Gastrocnemius medialis (tissue), 4 donors: ENCODE results near the gene RSBN1. TPM values are rescaled to one million over a fixed set of nuclear protein-coding genes. Genes with fewer than 3 reads are reported as not detected.

Experiments used
- ATAC-seq, 2 donors: fragments of 150-250 bp; one replicate each; pipeline ENCODE4 v1.9.1; 2016
- DNase-seq, 2 donors: peaks; one replicate each; pipeline ENCODE4 v3.0.0-alpha.2; 2019
- H3K27ac ChIP-seq, 4 donors: fragments of 200-600 bp; sonication (generic); 1 replicate in 1 of 4; 2 replicates in 3 of 4; pipeline ENCODE4 v1.5.1; 2016 to 2018; ENCODE audit warnings: mild to moderate bottlenecking in 2 of 4, moderate library complexity in 1 of 4
- H3K27me3 ChIP-seq, 3 donors: fragments of 200-600 bp; sonication (generic) in 2 of 3; 1 replicate in 1 of 3; 2 replicates in 2 of 3; pipeline versions ENCODE4 v1.5.1 to v1.6.0; 2016 to 2019; ENCODE audit warnings: mild to moderate bottlenecking in 1 of 3, moderate library complexity in 1 of 3
- H3K36me3 ChIP-seq, 2 donors: fragments of 200-600 bp; sonication (generic) in 1 of 2; one replicate each; pipeline ENCODE4 v1.5.1; 2017 to 2018
- H3K4me1 ChIP-seq, 2 donors: fragments of 200-600 bp; sonication (generic) in 1 of 2; one replicate each; pipeline ENCODE4 v1.5.1; 2016 to 2017; ENCODE audit warnings: mild to moderate bottlenecking in 2 of 2
- H3K4me3 ChIP-seq, 4 donors: fragments of 200-600 bp; sonication (generic) in 3 of 4; 1 replicate in 1 of 4; 2 replicates in 3 of 4; pipeline ENCODE4 v1.5.1; 2016 to 2019; ENCODE audit warnings: mild to moderate bottlenecking in 2 of 4
- H3K9me3 ChIP-seq, 3 donors: fragments of 200-600 bp; sonication (generic) in 2 of 3; 1 replicate in 1 of 3; 2 replicates in 2 of 3; pipeline ENCODE4 v1.5.1; 2016 to 2019
- POLR2A ChIP-seq, 2 donors: fragments of 450-650 bp; IDR thresholded peaks; one replicate each; pipeline ENCODE4 v1.6.1; 2017; ENCODE audit warnings: antibody characterized with exemption in 2 of 2, mild to moderate bottlenecking in 2 of 2, moderate library complexity in 2 of 2
- in situ Hi-C, 4 donors: fragments of 200-750 bp; cut with MboI; loops; one replicate each; pipeline versions ENCODE4 v1.15.0 to v1.8.0; 2017; ENCODE audit warnings: low sequenced_read_pairs in 4 of 4
- intact Hi-C: fragments of 100-400 bp; cut with DNase I; formaldehyde crosslinking; loops from one replicate; pipeline ENCODE4 v1.15.1; 2023; ENCODE audit warnings: low total_unique reads
- total RNA-seq, 4 donors: library from RNA; depleted of rRNA; stranded (reverse); fragments of >200 nt; gene quantifications; one replicate each; pipeline versions ENCODE4 v1.1.0 to v1.2.3, GENCODE V29; 2016
- TF ChIP-seq, protein P1 (sequence below), 5 experiments: fragments of 450-650 bp in 3 of 5; fragments of 200-600 bp in 2 of 5; sonication (generic) in 2 of 5; IDR thresholded peaks in 4 of 5; conservative IDR thresholded peaks in 1 of 5; 1 replicate in 4 of 5; 2 replicates in 1 of 5; pipeline ENCODE4 v1.5.1; 2016 to 2019; ENCODE audit warnings: antibody characterized with exemption in 5 of 5, mild to moderate bottlenecking in 3 of 5, moderate library complexity in 3 of 5

Gene RSBN1
- total RNA-seq, 4 donors from 2014 or later = 9.9 to 24.8 (median 24.0) TPM

GRCh38 chr1:113763661-113764060, 48.6 kb downstream of the RSBN1 start:
- H3K27me3 ChIP-seq = no peaks in the 10 kb centered on the region
- H3K4me3 ChIP-seq = no peak overlapping the region
- DNase-seq (no peak), ATAC-seq (no peak)
- H3K36me3 ChIP-seq = peaks cover 0 to 46% of the 10 kb centered on the region in 2 donors
- in situ Hi-C loops = no loop called here
- no peaks in the 10 kb centered on the region for H3K9me3 ChIP-seq
- peaks cover 6 to 9% of the 10 kb centered on the region in 2 donors for H3K4me1 ChIP-seq
- no peak overlapping the region for H3K27ac ChIP-seq
- intact Hi-C loops = no loop called here
- TF ChIP-seq, protein P1, sequence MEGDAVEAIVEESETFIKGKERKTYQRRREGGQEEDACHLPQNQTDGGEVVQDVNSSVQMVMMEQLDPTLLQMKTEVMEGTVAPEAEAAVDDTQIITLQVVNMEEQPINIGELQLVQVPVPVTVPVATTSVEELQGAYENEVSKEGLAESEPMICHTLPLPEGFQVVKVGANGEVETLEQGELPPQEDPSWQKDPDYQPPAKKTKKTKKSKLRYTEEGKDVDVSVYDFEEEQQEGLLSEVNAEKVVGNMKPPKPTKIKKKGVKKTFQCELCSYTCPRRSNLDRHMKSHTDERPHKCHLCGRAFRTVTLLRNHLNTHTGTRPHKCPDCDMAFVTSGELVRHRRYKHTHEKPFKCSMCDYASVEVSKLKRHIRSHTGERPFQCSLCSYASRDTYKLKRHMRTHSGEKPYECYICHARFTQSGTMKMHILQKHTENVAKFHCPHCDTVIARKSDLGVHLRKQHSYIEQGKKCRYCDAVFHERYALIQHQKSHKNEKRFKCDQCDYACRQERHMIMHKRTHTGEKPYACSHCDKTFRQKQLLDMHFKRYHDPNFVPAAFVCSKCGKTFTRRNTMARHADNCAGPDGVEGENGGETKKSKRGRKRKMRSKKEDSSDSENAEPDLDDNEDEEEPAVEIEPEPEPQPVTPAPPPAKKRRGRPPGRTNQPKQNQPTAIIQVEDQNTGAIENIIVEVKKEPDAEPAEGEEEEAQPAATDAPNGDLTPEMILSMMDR (IDR thresholded peaks at IDR 0.05 in 4 of 5, conservative IDR thresholded peaks at IDR 0.05 in 1 of 5) = no peak
- TF ChIP-seq POLR2A (IDR thresholded peaks at IDR 0.05) = no peak

GRCh38 chr1:113761937-113762336, 50.3 kb downstream of the RSBN1 start:
- peaks cover 13 to 17% of the 10 kb centered on the region in 2 donors for H3K4me1 ChIP-seq
- DNase-seq = no peak
- no peak for ATAC-seq
- peaks cover 0 to 33% of the 10 kb centered on the region in 2 donors for H3K36me3 ChIP-seq
- in situ Hi-C loops (no loop called here), intact Hi-C loops (no loop called here)
- TF ChIP-seq, protein P1 (IDR thresholded peaks at IDR 0.05 in 4 of 5, conservative IDR thresholded peaks at IDR 0.05 in 1 of 5) = no peak
- no peak for TF ChIP-seq POLR2A (IDR thresholded peaks at IDR 0.05)
- no peaks in the 10 kb centered on the region for H3K27me3 ChIP-seq
- no peaks in the 10 kb centered on the region for H3K9me3 ChIP-seq
- no peak overlapping the region for H3K27ac ChIP-seq
- H3K4me3 ChIP-seq = no peak overlapping the region

DNA sequence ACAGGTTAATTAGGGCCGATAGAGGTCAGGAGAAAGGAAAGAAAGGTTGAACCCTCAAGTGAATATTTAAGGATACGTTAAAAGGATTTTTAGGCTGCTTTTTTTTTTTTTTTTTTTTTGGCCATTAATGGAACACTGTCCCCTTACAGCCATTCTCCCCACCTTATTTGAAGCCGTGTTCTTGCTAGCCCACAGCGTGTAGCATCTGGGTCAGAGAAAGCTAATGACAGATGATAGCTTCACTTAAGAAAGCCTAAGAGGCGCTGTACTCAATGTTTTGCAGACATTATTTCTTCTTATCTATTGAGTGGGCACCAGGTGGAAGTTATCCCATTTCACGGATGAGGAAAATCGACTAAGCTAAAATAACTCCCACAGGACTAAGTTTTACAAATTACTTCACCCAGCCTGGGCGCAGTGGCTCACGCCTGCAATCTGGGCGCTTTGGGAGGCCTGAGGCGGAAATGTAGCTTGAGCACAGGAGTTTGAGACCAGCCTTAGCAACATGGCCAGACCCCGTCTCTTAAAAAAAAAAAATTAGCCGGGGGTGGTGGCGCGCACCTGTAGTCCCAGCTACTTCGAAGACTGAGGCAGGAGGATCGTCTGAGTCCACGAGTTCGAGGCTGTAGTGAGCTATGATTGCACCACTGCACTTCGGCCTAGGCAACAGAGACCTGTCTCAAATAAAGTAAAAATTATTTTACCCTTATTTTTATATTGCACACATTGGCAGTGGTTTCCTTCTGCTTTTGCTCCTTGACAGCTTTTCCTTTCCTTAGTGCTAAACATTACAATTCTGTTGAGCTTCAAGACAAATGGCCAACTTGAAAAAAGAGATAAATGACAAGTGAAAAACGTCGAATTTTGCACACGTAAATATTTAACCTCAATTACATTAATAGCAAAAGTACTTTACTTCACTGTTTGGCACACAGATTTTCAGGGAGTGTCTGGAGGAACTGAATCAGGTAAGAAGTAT, 51.9 kb downstream of the RSBN1 start:
- intact Hi-C loops = no loop called here

GRCh38 chr1:113759333-113760101, 52.8 kb downstream of the RSBN1 start, which contains the start of gene PHTF1:
PHTF1 (minus strand) TSS chr1:113759486; CDS start chr1:113758703, 783 bp downstream.
- TF ChIP-seq POLR2A (IDR thresholded peaks at IDR 0.05) = peak; percentile 55 to 67
- TF ChIP-seq, protein P1 (IDR thresholded peaks at IDR 0.05 in 4 of 5, conservative IDR thresholded peaks at IDR 0.05 in 1 of 5) = no peak
- H3K27me3 ChIP-seq = no peaks in the 10 kb centered on the region
- peaks cover 0 to 18% of the 10 kb centered on the region in 2 donors for H3K36me3 ChIP-seq
- DNase-seq = peak; percentile 23 to 40
- H3K4me3 ChIP-seq = peak within 1 kb of the TSS; percentile 77 to 91 (median 90)
- H3K27ac ChIP-seq = peak within 1 kb of the TSS; percentile 84 to 94 (median 89)
- no peaks in the 10 kb centered on the region for H3K9me3 ChIP-seq
- ATAC-seq = peak; percentile 75 to 80
- intact Hi-C loops (loop anchor here (1.0 to 2.0 kb wide), 2 partner anchors 53 to 145 kb away; partner anchors contain the start of genes AP4B1, DCLRE1B and RSBN1), in situ Hi-C loops (no loop called here)
- peaks cover 13 to 17% of the 10 kb centered on the region in 2 donors for H3K4me1 ChIP-seq

More for the DNA sequence above, 51.9 kb downstream of the RSBN1 start:
- peaks cover 0 to 27% of the 10 kb centered on the region in 2 donors for H3K36me3 ChIP-seq
- H3K4me3 ChIP-seq = peak overlapping the region; percentile 77 to 91 (median 90)
- DNase-seq = no peak
- H3K4me1 ChIP-seq = peaks cover 13 to 17% of the 10 kb centered on the region in 2 donors
- no peaks in the 10 kb centered on the region for H3K27me3 ChIP-seq
- in situ Hi-C loops = no loop called here
- H3K27ac ChIP-seq = peak overlapping the region; percentile 84 to 94 (median 89)
- ATAC-seq = no peak
- TF ChIP-seq POLR2A (IDR thresholded peaks at IDR 0.05) = no peak
- TF ChIP-seq, protein P1 (IDR thresholded peaks at IDR 0.05 in 4 of 5, conservative IDR thresholded peaks at IDR 0.05 in 1 of 5) = no peak
- no peaks in the 10 kb centered on the region for H3K9me3 ChIP-seq
